ENCODE data around the gene ZNF444. TPM values are rescaled to one million over a fixed set of nuclear protein-coding genes. Genes with fewer than 3 reads are reported as not detected.

Gene ZNF444
- total RNA-seq, 2 experiments from 2014 or later: 22.0 to 25.3 TPM

GRCh38 chr19:56124578-56124977 is 16.5 kb upstream of the ZNF444 start:
- intact Hi-C loops (cut with micrococcal nuclease; ENCODE audit: unreplicated experiment): no loop called here
- H3K27ac ChIP-seq (ENCODE audit: low read depth, low read length, poor library complexity, severe bottlenecking): no peak overlapping the region
- CTCF ChIA-PET (ENCODE audit: unreplicated experiment): no interaction called here
- no TSS peak for BruUV-seq (replicated peaks)
- POLR2A ChIA-PET: no interaction called here
- H3K79me2 ChIP-seq (ENCODE audit: insufficient read depth, low read depth, low read length): peaks cover 10% of the 10 kb centered on the region
- no peak overlapping the region for H2AFZ ChIP-seq (ENCODE audit: low read length)
- H3K4me3 ChIP-seq (ENCODE audit: low read depth, low read length, poor library complexity, severe bottlenecking): no peak overlapping the region
- no peak overlapping the region for H3K4me2 ChIP-seq (ENCODE audit: low read length)
- TF ChIP-seq EZH2phosphoT487 (IDR thresholded peaks at IDR 0.05; ENCODE audit: borderline replicate concordance, low read depth, low read length): no peak
- no peak for TF ChIP-seq CTCF (conservative IDR thresholded peaks at IDR 0.05; ENCODE audit: low read length)
- H3K9me3 ChIP-seq (ENCODE audit: low read length): no peaks in the 10 kb centered on the region
- H4K20me1 ChIP-seq (ENCODE audit: insufficient read depth, low read length): no peaks in the 10 kb centered on the region
- H3K36me3 ChIP-seq (ENCODE audit: insufficient read depth, low read length): no peaks in the 10 kb centered on the region
- peaks cover 11% of the 10 kb centered on the region for H3K4me1 ChIP-seq (ENCODE audit: insufficient read depth, low read length, poor library complexity, severe bottlenecking)
- H3K9me2 ChIP-seq (ENCODE audit: insufficient read depth, low read length): no peaks in the 10 kb centered on the region
- no peak for DNase-seq (ENCODE audit: low spot score)

GRCh38 chr19:56125806-56126590 is 15.1 kb upstream of the ZNF444 start:
- no peak for DNase-seq (ENCODE audit: low spot score)
- no peak overlapping the region for H2AFZ ChIP-seq (ENCODE audit: low read length)
- peaks cover 8% of the 10 kb centered on the region for H3K4me1 ChIP-seq (ENCODE audit: insufficient read depth, low read length, poor library complexity, severe bottlenecking)
- no peaks in the 10 kb centered on the region for H3K36me3 ChIP-seq (ENCODE audit: insufficient read depth, low read length)
- no peaks in the 10 kb centered on the region for H3K9me2 ChIP-seq (ENCODE audit: insufficient read depth, low read length)
- TF ChIP-seq EZH2phosphoT487 (IDR thresholded peaks at IDR 0.05; ENCODE audit: borderline replicate concordance, low read depth, low read length): no peak
- TF ChIP-seq CTCF (conservative IDR thresholded peaks at IDR 0.05; ENCODE audit: low read length): no peak
- no peaks in the 10 kb centered on the region for H4K20me1 ChIP-seq (ENCODE audit: insufficient read depth, low read length)
- no peak overlapping the region for H3K4me2 ChIP-seq (ENCODE audit: low read length)
- H3K9me3 ChIP-seq (ENCODE audit: low read length): no peaks in the 10 kb centered on the region
- intact Hi-C loops (cut with micrococcal nuclease; ENCODE audit: unreplicated experiment): no loop called here
- ChIA-PET POLR2A (no interaction called here), CTCF (ENCODE audit: unreplicated experiment) (no interaction called here)
- no TSS peak for BruUV-seq (replicated peaks)
- H3K4me3 ChIP-seq (ENCODE audit: low read depth, low read length, poor library complexity, severe bottlenecking): no peak overlapping the region
- no peak overlapping the region for H3K27ac ChIP-seq (ENCODE audit: low read depth, low read length, poor library complexity, severe bottlenecking)
- H3K79me2 ChIP-seq (ENCODE audit: insufficient read depth, low read depth, low read length): no peaks in the 10 kb centered on the region

DNA sequence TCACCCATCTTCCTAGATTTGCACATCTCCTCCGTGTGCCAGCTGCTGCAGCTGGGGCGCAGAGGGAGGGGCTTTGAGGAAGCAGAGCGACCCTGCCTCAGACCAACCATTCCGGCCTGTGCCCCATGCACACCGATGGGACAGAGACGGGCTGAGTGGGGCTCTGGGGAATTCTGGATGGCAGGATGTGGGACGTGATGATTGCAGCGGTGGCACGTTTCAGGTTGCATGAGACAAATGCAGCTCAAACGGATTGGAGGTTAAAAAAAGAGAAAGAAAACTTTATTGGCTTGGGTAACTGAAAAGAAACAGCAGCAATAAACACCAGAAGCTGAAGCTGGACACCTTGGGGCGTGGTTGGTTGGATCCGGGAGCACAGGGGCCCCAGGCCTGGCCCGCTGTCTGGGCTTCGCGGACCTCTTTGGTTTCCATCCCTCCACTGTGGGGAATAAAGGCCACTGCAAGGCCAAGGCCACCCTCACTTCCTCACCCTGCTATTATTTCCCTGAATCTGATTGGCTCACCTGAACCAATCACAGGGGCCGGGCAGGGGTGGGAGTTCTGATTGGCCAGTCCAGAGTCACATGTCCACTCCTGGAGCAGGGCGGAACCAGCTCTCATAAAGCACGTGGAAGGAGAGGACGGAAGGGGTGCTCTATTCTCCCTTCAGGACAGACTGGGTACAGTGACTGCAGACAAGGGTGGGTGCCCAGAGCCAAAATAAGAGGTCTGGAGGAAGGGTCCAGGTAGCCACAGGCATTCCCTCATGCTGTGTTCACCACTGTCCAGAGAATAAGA is 13.9 kb upstream of the ZNF444 start:
- CTCF ChIA-PET (ENCODE audit: unreplicated experiment): no interaction called here
- no peak overlapping the region for H3K27ac ChIP-seq (ENCODE audit: low read depth, low read length, poor library complexity, severe bottlenecking)
- H3K4me2 ChIP-seq (ENCODE audit: low read length): no peak overlapping the region
- POLR2A ChIA-PET: no interaction called here
- no peak overlapping the region for H2AFZ ChIP-seq (ENCODE audit: low read length)
- no peaks in the 10 kb centered on the region for H3K9me2 ChIP-seq (ENCODE audit: insufficient read depth, low read length)
- H3K4me3 ChIP-seq (ENCODE audit: low read depth, low read length, poor library complexity, severe bottlenecking): no peak overlapping the region
- no peaks in the 10 kb centered on the region for H3K79me2 ChIP-seq (ENCODE audit: insufficient read depth, low read depth, low read length)
- no peaks in the 10 kb centered on the region for H3K9me3 ChIP-seq (ENCODE audit: low read length)
- TF ChIP-seq CTCF (conservative IDR thresholded peaks at IDR 0.05; ENCODE audit: low read length) (no peak), EZH2phosphoT487 (IDR thresholded peaks at IDR 0.05; ENCODE audit: borderline replicate concordance, low read depth, low read length) (no peak)
- DNase-seq (ENCODE audit: low spot score): no peak
- H3K36me3 ChIP-seq (ENCODE audit: insufficient read depth, low read length): no peaks in the 10 kb centered on the region
- intact Hi-C loops (cut with micrococcal nuclease; ENCODE audit: unreplicated experiment): no loop called here
- no TSS peak for BruUV-seq (replicated peaks)
- H4K20me1 ChIP-seq (ENCODE audit: insufficient read depth, low read length): no peaks in the 10 kb centered on the region
- peaks cover 1% of the 10 kb centered on the region for H3K4me1 ChIP-seq (ENCODE audit: insufficient read depth, low read length, poor library complexity, severe bottlenecking)
